WTC11 (cell line): ENCODE measurements around the gene CTIF.

Experiments used
- MXD4 ChIP-seq: fragments of 250-450 bp; sonication (Bioruptor Pico); IDR thresholded peaks from 2 replicates; pipeline ENCODE4 v1.8.0; 2021; ENCODE audit warnings: mild to moderate bottlenecking, moderate library complexity, borderline replicate concordance
- STAT6 ChIP-seq: sonication (generic); formaldehyde crosslinking; conservative IDR thresholded peaks from 2 replicates; pipeline ENCODE4 v1.8.1; 2023; ENCODE audit warnings: mild to moderate bottlenecking, low read depth, missing genetic modification reagents, moderate library complexity
- TCF7 ChIP-seq: sonication (generic); formaldehyde crosslinking; IDR thresholded peaks from 2 replicates; pipeline ENCODE4 v1.8.0; 2022; ENCODE audit warnings: mild to moderate bottlenecking, low read depth, missing genetic modification reagents, moderate library complexity
- TP53 ChIP-seq: sonication (generic); formaldehyde crosslinking; IDR thresholded peaks from 2 replicates; pipeline ENCODE4 v1.8.1; 2023; ENCODE audit warnings: mild to moderate bottlenecking, missing genetic modification reagents

GRCh38 chr18:48600046-48600445 is 61.2 kb downstream of the CTIF start:
- TF ChIP-seq TCF7 (no peak), MXD4 (CRISPR knock-in tag) (no peak), STAT6 (no peak), TP53 (CRISPR knock-in tag) (no peak)
